ENCODE results near the gene KRTAP10-11. TPM values are rescaled to one million over a fixed set of nuclear protein-coding genes. Genes with fewer than 3 reads are reported as not detected.

The KRTAP10-11 gene
- total RNA-seq, 2 experiments from 2014 or later: not detected

- TF ChIP-seq EZH2phosphoT487 (IDR thresholded peaks at IDR 0.05; ENCODE audit: borderline replicate concordance, low read depth, low read length) (no peak), CTCF (conservative IDR thresholded peaks at IDR 0.05; ENCODE audit: low read length) (no peak)
- no peak within 1 kb of the TSS for H2AFZ ChIP-seq (ENCODE audit: low read length)
- H3K4me3 ChIP-seq (ENCODE audit: low read depth, low read length, poor library complexity, severe bottlenecking): no peak within 1 kb of the TSS
- H3K4me2 ChIP-seq (ENCODE audit: low read length): no peak within 1 kb of the TSS
- H3K27ac ChIP-seq (ENCODE audit: low read depth, low read length, poor library complexity, severe bottlenecking): no peak within 1 kb of the TSS
- CTCF ChIA-PET (ENCODE audit: unreplicated experiment): no interaction called here
- no peaks in the 10 kb centered on the region for H3K36me3 ChIP-seq (ENCODE audit: insufficient read depth, low read length)
- no peak for DNase-seq (ENCODE audit: low spot score)
- POLR2A ChIA-PET: no interaction called here
- no peaks in the 10 kb centered on the region for H3K9me2 ChIP-seq (ENCODE audit: insufficient read depth, low read length)
- no peaks in the 10 kb centered on the region for H3K79me2 ChIP-seq (ENCODE audit: insufficient read depth, low read depth, low read length)
- no peaks in the 10 kb centered on the region for H3K4me1 ChIP-seq (ENCODE audit: insufficient read depth, low read length, poor library complexity, severe bottlenecking)
- no TSS peak for BruUV-seq (replicated peaks)
- H4K20me1 ChIP-seq (ENCODE audit: insufficient read depth, low read length): no peaks in the 10 kb centered on the region
- intact Hi-C loops (cut with micrococcal nuclease; ENCODE audit: unreplicated experiment): no loop called here
- H3K9me3 ChIP-seq (ENCODE audit: low read length): no peaks in the 10 kb centered on the region
Measured at GRCh38 chr21:44666401-44667320, 20.4 kb downstream of the KRTAP10-11 start, which contains the start of gene KRTAP12-2. Gene KRTAP12-2, minus strand, starts transcription at chr21:44666927. Its CDS starts 41 bp downstream, at chr21:44666886.

- CTCF ChIA-PET (ENCODE audit: unreplicated experiment): no interaction called here
- Histone ChIP-seq H3K36me3 (ENCODE audit: insufficient read depth, low read length) (no peaks in the 10 kb centered on the region), H3K79me2 (ENCODE audit: insufficient read depth, low read depth, low read length) (no peaks in the 10 kb centered on the region), H2AFZ (ENCODE audit: low read length) (no peak overlapping the region), H4K20me1 (ENCODE audit: insufficient read depth, low read length) (no peaks in the 10 kb centered on the region), H3K4me2 (ENCODE audit: low read length) (no peak overlapping the region), H3K4me1 (ENCODE audit: insufficient read depth, low read length, poor library complexity, severe bottlenecking) (no peaks in the 10 kb centered on the region), H3K4me3 (ENCODE audit: low read depth, low read length, poor library complexity, severe bottlenecking) (no peak overlapping the region), H3K9me2 (ENCODE audit: insufficient read depth, low read length) (no peaks in the 10 kb centered on the region), H3K27ac (ENCODE audit: low read depth, low read length, poor library complexity, severe bottlenecking) (no peak overlapping the region), H3K9me3 (ENCODE audit: low read length) (no peaks in the 10 kb centered on the region)
- intact Hi-C loops (cut with micrococcal nuclease; ENCODE audit: unreplicated experiment): no loop called here
- BruUV-seq (replicated peaks): no TSS peak
- no peak for DNase-seq (ENCODE audit: low spot score)
- POLR2A ChIA-PET: no interaction called here
- TF ChIP-seq EZH2phosphoT487 (IDR thresholded peaks at IDR 0.05; ENCODE audit: borderline replicate concordance, low read depth, low read length) (no peak), CTCF (conservative IDR thresholded peaks at IDR 0.05; ENCODE audit: low read length) (no peak)
Measured at GRCh38 chr21:44667612-44668011, 21.4 kb downstream of the KRTAP10-11 start.
